Endothelial cell of umbilical vein (primary cell): ENCODE measurements around the gene MRPL14. TPM values are rescaled to one million over a fixed set of nuclear protein-coding genes. Genes with fewer than 3 reads are reported as not detected.

Source experiments
- BruUV-seq: library from RNA; stranded (reverse); fragments of 400-500 nt; replicated peaks from 2 replicates; lab custom pipeline; 2021; lab: Mats Ljungman, UMichigan
- CTCF ChIA-PET: fragments of 300-600, 350-600 bp; sonication (Branson Sonifier 250); formaldehyde crosslinking; loops from one replicate; lab custom pipeline; 2021; ENCODE audit warnings: antibody characterized with exemption, inconsistent platforms; lab: Charles Lee
- POLR2A ChIA-PET: fragments of 300-600, 350-600 bp; sonication (Branson Sonifier 250); formaldehyde crosslinking; loops from one replicate; lab custom pipeline; 2021; ENCODE audit warnings: antibody characterized with exemption, inconsistent platforms; lab: Charles Lee
- DNase-seq: peaks from one replicate; pipeline ENCODE4 v3.0.0-alpha.2; 2011; ENCODE audit warnings: low read depth, low spot score
- FAIRE-seq: peaks from 2 replicates; lab custom pipeline; 2011; peaks lifted over from hg19 to GRCh38; lab: Jason Lieb, UNC
- H2AFZ ChIP-seq: 2 replicates; pipeline ENCODE4 v1.6.0; 2012; ENCODE audit warnings: low read depth, low read length, control low read depth, inconsistent platforms
- H3K27ac ChIP-seq: 2 replicates; pipeline ENCODE4 v1.5.1; 2011; ENCODE audit warnings: low read depth, mild to moderate bottlenecking, control low read depth, low read length, moderate library complexity; ENCODE audit not compliant: insufficient read depth
- H3K27me3 ChIP-seq, 2 experiments: 2 replicates each; pipeline versions ENCODE4 v1.6.0 to v1.6.1; 2011; ENCODE audit warnings: low read length in 2 of 2, mixed read lengths in 1 of 2; ENCODE audit not compliant: control insufficient read depth in 2 of 2, insufficient read depth in 2 of 2
- H3K36me3 ChIP-seq, 2 experiments: 2 replicates in 1 of 2; 3 replicates in 1 of 2; pipeline ENCODE4 v1.5.1; 2011; ENCODE audit warnings: low read length in 2 of 2, mild to moderate bottlenecking in 1 of 2, moderate library complexity in 1 of 2; ENCODE audit not compliant: control insufficient read depth in 2 of 2, insufficient read depth in 2 of 2; ENCODE audit errors: extremely low read depth in 1 of 2
- H3K4me1 ChIP-seq: 3 replicates; pipeline ENCODE4 v1.5.1; 2011; ENCODE audit warnings: mild to moderate bottlenecking, low read length; ENCODE audit not compliant: control insufficient read depth, insufficient read depth; ENCODE audit errors: extremely low read depth
- H3K4me2 ChIP-seq: 2 replicates; pipeline ENCODE4 v1.6.1; 2011; ENCODE audit warnings: low read length, control low read depth, mixed read lengths; ENCODE audit not compliant: insufficient read depth
- H3K4me3 ChIP-seq, 3 experiments: fragments of 200-600 bp in 1 of 3; sonication (generic), shearing (Covaris generic) in 1 of 3; replicated peaks in 1 of 3; 2 replicates each; pipeline ENCODE4 v1.5.1; 2011 to 2016; ENCODE audit warnings: control low read depth in 3 of 3, low read length in 3 of 3, mild to moderate bottlenecking in 2 of 3, inconsistent platforms in 1 of 3, low read depth in 1 of 3, moderate library complexity in 1 of 3; ENCODE audit not compliant: insufficient read depth in 1 of 3
- H3K79me2 ChIP-seq: 2 replicates; pipeline ENCODE4 v1.6.0; 2012; ENCODE audit warnings: low read length, inconsistent platforms; ENCODE audit not compliant: control insufficient read depth, insufficient read depth
- H3K9ac ChIP-seq: replicated peaks from 2 replicates; pipeline ENCODE3; 2011; ENCODE audit warnings: low read length, control low read depth; ENCODE audit not compliant: insufficient read depth; ENCODE audit errors: extremely low read depth
- H3K9me1 ChIP-seq: replicated peaks from 3 replicates; pipeline ENCODE4 v1.6.0; 2011; ENCODE audit warnings: mild to moderate bottlenecking, low read length; ENCODE audit not compliant: control insufficient read depth, insufficient read depth; ENCODE audit errors: extremely low read depth
- H3K9me3 ChIP-seq: replicated peaks from 2 replicates; pipeline ENCODE4 v1.5.1; 2012; ENCODE audit warnings: low read length, inconsistent platforms; ENCODE audit not compliant: control insufficient read depth, insufficient read depth
- H4K20me1 ChIP-seq: replicated peaks from 2 replicates; pipeline ENCODE3; 2011; ENCODE audit warnings: mild to moderate bottlenecking, low read length; ENCODE audit not compliant: control insufficient read depth, insufficient read depth; ENCODE audit errors: extremely low read depth
- EZH2 ChIP-seq: IDR thresholded peaks from 2 replicates; pipeline ENCODE4 v1.6.1; 2012; ENCODE audit warnings: borderline replicate concordance, low read depth, mild to moderate bottlenecking, moderate library complexity, low read length, inconsistent platforms; ENCODE audit not compliant: severe bottlenecking
- FOS ChIP-seq: IDR thresholded peaks from 2 replicates; pipeline ENCODE4 v1.6.1; 2011; ENCODE audit warnings: mild to moderate bottlenecking, low read length, moderate library complexity, borderline replicate concordance; ENCODE audit not compliant: insufficient read depth
- GATA2 ChIP-seq: IDR thresholded peaks from 2 replicates; pipeline ENCODE4 v1.7.0; 2011; ENCODE audit warnings: low read depth, mild to moderate bottlenecking, moderate library complexity, mixed read lengths, low read length; ENCODE audit not compliant: insufficient read length, insufficient read depth
- JUN ChIP-seq: IDR thresholded peaks from 2 replicates; pipeline ENCODE4 v1.6.1; 2011; ENCODE audit warnings: borderline replicate concordance, low read depth; ENCODE audit not compliant: insufficient read length, insufficient read depth
- MAX ChIP-seq: IDR thresholded peaks from 2 replicates; pipeline ENCODE4 v1.6.1; 2011; ENCODE audit not compliant: insufficient read depth, insufficient read length
- MYC ChIP-seq: IDR thresholded peaks from one replicate; pipeline ENCODE4 v1.6.1; 2011; ENCODE audit warnings: mild to moderate bottlenecking, low read depth, low read length
- POLR2A ChIP-seq: IDR thresholded peaks from 2 replicates; pipeline ENCODE4 v1.6.1; 2012; ENCODE audit warnings: low read depth, mild to moderate bottlenecking, control low read depth, low read length
- POLR2AphosphoS5 ChIP-seq: IDR thresholded peaks from 2 replicates; pipeline ENCODE4 v1.6.1; 2012; ENCODE audit warnings: low read depth, mild to moderate bottlenecking, control low read depth, low read length, moderate library complexity; ENCODE audit not compliant: insufficient read depth
- dilution Hi-C: fragments of 300-500 bp; cut with MboI; formaldehyde crosslinking; loops from one replicate; pipeline ENCODE4 v1.15.0; 2019; ENCODE audit warnings: low sequenced_read_pairs; ENCODE audit not compliant: extremely low pct_ligation_motif_present
- intact Hi-C: fragments of 100-400 bp; cut with micrococcal nuclease; formaldehyde crosslinking; loops from one replicate; pipeline ENCODE4 v1.10.0; 2022
- polyA plus RNA-seq, 4 experiments: library from polyadenylated mRNA; depleted of rRNA in 3 of 4; stranded (reverse) in 3 of 4; unstranded in 1 of 4; fragments of >200 nt; gene quantifications; 2 replicates each; pipeline versions ENCODE4 v1.2.1 to v1.2.3, GENCODE V29; 2011 to 2012; ENCODE audit warnings: missing spikeins in 1 of 4
- total RNA-seq: library from RNA; stranded (reverse); gene quantifications from 2 replicates; pipeline ENCODE4 v1.2.3, GENCODE V29; 2021
- TF ChIP-seq, protein P1 (sequence below), 2 donors: IDR thresholded peaks; 1 replicate in 1 of 2; 2 replicates in 1 of 2; pipeline ENCODE4 v1.5.1; 2011; ENCODE audit warnings: low read length in 2 of 2, mild to moderate bottlenecking in 2 of 2, moderate library complexity in 2 of 2, control low read depth in 1 of 2, inconsistent platforms in 1 of 2, low read depth in 1 of 2; ENCODE audit not compliant: insufficient read depth in 1 of 2; ENCODE audit errors: extremely low read depth in 1 of 2

Gene MRPL14
- total and polyA plus RNA-seq, 2 donors (not counting 3 experiments of a cell fraction or from before 2014, with no cell fraction given): 68.1 to 103 TPM

GRCh38 chr6:44084231-44085014 lies 42.8 kb downstream of the MRPL14 start:
- intact Hi-C loops: no loop called here
- Histone ChIP-seq H3K36me3 (no peaks in the 10 kb centered on the region), H3K4me2 (no peak overlapping the region), H3K9me1 (no peaks in the 10 kb centered on the region), H3K4me3 (no peak overlapping the region), H3K79me2 (no peaks in the 10 kb centered on the region), H3K9me3 (no peaks in the 10 kb centered on the region), H3K4me1 (no peaks in the 10 kb centered on the region), H4K20me1 (no peaks in the 10 kb centered on the region), H2AFZ (no peak overlapping the region), H3K9ac (no peak overlapping the region), H3K27ac (no peak overlapping the region), H3K27me3 (no peaks in the 10 kb centered on the region)
- ChIA-PET POLR2A (no interaction called here), CTCF (interaction anchor here (1.1 to 2.8 kb wide), 4 partner anchors 12 to 417 kb away, joined by 3 to 9 read pairs (median 6); partner anchors contain the start of gene VEGFA)
- DNase-seq (no peak), FAIRE-seq (no peak)
- TF ChIP-seq MYC: no peak
- no peak for TF ChIP-seq FOS
- no peak for TF ChIP-seq GATA2
- TF ChIP-seq, protein P1, sequence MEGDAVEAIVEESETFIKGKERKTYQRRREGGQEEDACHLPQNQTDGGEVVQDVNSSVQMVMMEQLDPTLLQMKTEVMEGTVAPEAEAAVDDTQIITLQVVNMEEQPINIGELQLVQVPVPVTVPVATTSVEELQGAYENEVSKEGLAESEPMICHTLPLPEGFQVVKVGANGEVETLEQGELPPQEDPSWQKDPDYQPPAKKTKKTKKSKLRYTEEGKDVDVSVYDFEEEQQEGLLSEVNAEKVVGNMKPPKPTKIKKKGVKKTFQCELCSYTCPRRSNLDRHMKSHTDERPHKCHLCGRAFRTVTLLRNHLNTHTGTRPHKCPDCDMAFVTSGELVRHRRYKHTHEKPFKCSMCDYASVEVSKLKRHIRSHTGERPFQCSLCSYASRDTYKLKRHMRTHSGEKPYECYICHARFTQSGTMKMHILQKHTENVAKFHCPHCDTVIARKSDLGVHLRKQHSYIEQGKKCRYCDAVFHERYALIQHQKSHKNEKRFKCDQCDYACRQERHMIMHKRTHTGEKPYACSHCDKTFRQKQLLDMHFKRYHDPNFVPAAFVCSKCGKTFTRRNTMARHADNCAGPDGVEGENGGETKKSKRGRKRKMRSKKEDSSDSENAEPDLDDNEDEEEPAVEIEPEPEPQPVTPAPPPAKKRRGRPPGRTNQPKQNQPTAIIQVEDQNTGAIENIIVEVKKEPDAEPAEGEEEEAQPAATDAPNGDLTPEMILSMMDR (IDR thresholded peaks at IDR 0.05; ENCODE audit: extremely low read depth in 1 of 2, insufficient read depth in 1 of 2, low read depth in 1 of 2, low read length in 2 of 2): no peak
- TF ChIP-seq MAX: no peak
- TF ChIP-seq JUN: no peak
- TF ChIP-seq POLR2A: no peak
- TF ChIP-seq EZH2: no peak
- no peak for TF ChIP-seq POLR2AphosphoS5
- no TSS peak for BruUV-seq
- dilution Hi-C loops: no loop called here
